HG02884 (cell line): Measurements from ENCODE around the gene FAM43A.

Experiments
- ATAC-seq: cut with Tn5 transposase; IDR thresholded peaks from one replicate; pipeline ENCODE4 v1.9.1; 2021; ENCODE audit warnings: mild to moderate bottlenecking, moderate library complexity; ENCODE audit not compliant: unreplicated experiment

Gene FAM43A, protein sequence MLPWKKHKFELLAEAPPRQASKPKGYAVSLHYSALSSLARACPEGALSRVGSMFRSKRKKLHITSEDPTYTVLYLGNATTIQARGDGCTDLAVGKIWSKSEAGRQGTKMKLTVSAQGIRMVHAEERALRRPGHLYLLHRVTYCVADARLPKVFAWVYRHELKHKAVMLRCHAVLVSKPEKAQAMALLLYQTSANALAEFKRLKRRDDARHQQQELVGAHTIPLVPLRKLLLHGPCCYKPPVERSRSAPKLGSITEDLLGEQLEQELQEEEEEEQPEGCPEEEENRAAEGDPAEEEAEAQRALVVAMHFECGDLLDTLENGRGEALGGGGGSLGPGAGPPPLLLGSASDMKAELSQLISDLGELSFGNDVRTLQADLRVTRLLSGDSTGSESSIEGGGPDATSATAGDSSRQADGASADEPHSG

DNA sequence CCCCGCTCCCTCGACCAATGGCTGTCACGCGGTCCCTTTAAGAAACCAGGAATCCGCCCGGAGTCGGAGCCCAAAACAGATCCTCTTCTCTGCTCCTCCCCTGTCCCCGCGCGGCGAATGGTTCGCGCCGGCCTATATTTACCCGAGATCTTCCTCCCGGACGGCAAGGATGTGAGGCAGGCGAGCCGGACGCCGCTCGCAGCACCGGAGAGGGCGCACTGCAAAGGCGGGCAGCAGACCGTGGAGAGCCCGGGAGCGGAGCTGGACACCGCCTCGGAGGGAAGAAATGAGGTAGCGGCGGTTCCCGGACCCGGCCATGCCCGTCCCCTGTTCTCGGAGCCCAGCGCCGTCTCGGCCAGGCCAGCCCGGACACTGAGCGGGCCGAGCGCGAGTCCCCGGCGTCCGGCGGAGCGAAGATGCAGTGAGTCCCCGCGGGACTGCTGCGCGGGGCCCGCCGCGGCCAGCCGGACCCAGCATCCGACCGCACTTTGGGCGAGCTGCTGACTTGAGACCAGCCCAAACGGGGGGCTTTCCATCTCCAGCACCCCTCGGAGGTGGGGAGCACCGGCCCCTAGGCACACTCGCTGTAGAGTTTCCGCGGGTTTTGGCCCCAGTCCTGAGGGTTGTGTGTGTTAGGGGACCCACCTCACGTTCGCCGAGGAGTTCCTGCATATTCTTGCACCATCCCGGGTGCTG is at the start of gene FAM43A:
FAM43A (plus strand) TSS at position 166 of the 696 bp plus-strand sequence. CDS start 944 bp downstream, outside the sequence.
- peak; percentile 33 for ATAC-seq

DNA sequence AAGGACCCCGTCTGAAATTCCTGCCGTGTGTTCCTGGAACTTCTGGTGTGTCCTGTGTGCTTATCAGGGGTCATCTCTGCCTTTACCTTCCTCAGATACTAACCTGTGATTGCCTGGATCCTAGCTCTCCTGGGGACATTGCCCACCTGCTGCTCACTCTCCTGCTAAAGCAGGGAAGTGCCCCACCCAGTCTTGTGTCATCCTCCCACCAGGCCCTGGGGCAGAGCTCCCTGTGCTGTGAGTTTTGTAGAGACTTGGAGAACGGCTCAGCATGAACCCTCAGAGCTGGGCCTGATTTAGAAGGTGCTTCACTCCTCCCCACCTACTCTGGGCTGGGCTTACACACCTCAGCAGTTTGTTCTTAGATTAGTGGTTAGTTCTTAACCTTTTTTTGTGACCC is 48.6 kb upstream of the FAM43A start:
- ATAC-seq = no peak

DNA sequence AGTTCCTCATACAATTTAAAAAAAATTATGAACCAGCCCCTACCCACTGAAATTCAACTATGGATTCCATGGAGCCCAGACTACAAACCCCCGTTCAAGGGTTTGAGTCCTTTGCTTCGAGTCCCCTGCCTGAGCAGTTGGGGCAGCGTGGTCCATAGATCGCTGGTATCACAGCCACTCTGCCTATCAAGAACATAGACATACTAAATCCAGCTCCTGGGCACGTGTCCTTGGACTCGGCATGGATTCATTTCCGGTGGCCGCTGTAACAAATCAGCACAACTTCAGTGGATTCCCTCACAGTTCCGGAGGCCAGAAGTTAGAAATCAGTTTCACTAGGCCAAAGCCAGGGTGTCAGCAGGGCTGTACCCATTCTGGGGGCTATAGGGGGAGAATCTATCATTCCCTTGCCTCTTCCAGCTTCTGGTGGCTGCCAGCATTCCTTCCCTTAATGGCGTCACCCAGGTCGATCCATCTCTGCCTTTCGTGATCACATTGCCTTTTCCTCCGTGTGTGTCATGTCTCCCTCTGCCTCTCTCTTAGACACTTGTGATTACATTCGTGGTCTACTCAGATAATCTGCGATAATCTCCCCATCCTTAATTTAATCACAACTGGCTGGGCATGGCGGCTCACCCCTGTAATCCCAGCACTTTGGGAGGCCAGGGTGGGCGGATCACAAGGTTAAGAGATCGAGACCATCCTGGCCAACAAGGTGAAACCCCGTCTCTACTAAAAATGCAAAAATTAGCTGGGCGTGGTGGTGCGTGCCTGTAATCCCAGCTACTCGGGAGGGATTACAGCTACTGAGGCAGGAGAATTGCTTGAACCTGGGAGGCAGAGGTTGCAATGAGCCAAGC is 47.9 kb upstream of the FAM43A start:
- ATAC-seq = no peak

DNA sequence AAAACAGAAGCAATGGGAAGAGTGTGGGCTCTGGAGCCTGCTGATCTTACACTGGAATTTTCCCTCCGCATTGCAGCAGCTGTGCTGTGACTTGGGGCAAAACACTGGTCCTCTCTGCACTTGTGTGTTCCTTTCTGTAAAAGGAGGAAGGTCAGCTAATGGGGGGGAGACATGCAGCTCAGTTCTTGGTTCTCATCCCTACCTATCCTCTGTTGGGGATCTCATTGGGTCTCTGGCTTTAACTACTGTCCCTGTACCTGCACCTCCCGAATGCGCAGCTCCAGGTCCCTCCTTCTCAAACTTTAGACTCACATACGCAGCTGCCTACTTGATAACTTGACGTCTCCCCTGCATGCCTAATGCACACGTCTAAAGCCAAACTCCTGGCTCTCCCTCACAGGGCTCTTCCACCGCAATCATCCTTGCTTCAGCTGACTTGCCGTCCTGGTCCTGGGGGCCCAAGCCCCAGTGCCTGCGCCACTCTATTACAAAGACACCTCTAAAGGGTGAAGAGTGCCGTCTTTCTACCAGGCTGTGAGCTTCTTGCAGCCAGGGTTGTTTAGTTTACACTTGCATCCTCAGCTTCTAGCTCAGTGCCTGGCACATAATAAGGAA is 46.6 kb upstream of the FAM43A start:
- no peak for ATAC-seq

DNA sequence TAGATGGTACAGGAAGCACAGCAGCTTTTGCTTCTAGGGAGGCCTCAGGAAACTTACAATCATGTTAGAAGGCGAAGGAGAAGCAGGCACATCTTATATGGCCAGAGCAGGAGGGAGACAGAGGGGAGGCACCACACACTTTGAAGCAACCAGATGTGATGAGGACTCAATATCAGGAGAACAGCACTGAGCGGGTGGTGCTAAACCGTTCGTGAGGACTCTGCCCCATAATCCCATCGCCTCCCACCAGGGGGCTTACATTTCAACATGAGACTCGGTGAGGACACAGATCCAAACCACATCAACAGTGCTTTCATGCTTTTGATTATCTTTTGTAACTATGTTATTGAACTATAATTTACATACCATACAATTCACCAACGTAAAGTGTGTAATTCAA is 44.9 kb upstream of the FAM43A start:
- ATAC-seq = no peak

DNA sequence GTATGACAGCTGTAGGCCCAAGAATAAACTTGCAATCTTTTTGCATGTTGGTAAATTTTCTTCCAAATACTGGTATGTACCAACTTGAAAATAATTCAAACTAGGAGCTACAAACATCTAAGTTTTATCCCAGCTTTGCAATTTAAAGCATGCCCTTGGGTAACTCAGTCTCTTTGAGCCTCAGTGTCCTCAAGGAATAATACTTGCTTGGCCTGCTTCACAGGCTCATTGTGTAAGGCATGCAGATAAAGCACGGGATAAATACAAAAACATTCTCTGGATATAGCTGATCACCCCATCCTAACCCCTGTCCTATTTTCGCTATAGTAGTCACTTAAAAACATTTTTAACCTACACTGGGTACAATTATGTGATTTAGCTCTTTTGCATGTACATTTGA is 42.9 kb upstream of the FAM43A start:
- no peak for ATAC-seq

DNA sequence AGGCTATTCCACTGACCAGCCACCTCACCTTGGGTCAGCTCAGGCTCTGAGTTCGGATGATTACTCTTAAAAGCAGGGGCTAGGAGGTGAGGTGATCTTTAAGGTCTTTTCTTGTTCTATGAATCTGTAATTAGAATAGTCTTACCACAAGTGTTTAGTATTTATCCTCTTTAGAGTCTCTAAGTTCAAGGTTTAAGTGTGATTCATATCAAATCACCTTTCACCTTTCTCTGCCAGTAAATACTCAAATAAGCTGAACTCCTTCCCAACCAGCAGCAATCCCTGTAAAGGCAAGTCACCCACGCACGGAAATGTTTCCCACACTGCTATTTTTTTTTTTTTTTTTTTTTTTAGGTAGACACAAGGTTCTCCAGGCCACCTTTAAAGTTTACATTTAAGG is 37.9 kb upstream of the FAM43A start:
- ATAC-seq = no peak

DNA sequence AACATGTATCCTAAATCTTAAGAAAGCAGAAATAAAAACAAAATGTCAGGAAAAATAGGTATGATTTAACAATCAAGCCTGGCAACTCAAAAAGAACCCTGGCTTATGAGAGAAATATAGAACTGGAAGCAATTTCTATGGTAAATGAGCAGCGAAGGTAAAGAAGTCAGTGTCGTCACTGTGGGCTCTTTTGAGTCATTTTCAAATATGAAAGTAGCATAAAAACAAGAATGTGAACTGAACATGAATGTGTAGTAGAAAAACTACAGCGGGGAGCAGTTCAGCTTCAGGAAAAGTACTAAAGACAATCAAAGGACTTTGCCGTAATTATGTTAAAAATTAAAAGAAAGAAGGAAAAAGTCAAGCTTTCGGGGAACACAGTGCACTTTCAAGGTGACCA is 31.2 kb upstream of the FAM43A start:
- ATAC-seq = no peak

DNA sequence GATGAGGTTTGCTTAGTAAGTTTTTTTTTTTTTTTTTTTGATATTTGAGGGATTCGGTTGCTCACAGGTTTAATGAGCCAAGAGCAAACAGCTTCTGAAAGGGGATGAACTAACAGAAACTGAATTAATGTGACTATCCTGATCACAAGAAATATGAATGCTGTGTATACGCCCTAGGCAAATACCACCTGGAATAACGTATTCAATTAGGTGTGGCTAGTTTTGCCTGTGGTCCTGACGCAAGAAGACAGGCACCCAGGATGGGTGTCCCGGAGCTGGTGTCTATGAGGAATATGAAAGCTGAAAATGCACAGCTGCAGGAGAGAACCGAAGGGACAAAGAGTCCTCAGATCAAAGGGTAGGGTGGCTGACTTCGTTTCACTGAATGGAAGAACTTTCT is 28.2 kb upstream of the FAM43A start:
- no peak for ATAC-seq

DNA sequence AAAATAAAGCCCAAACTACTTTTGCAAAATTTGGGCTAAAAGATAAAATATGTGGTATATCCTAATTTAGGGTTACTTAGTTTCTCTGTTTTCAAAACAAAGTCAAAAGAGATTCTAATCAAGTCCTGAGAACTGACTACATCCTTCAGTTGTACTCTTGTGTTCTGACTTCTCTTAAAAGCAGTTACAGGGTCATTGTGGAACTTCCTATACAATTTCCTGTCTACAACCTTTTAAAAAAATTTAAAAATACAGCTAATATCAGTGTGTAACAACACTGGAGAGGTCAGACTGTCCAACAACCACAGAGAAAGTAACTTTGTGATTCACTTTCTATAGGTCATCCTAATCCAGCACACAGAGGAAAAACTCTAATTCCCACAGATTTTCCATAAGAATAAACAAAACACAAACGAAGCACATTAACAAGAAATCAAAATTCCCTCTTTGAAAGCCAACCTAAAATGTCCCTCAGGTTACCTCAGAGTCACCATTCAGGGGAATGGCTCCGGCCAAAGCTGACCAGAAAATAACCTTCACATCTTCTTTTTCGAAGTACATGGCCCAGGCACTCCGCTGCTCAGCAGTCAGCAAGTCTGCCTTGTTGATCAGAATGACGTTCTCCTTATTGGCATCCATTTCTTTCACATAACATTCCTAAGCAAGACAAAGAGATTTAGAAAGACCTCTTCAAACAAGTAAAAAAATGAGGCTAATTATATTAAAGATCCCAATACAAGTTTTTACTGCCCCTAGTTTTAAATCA is 27.0 kb upstream of the FAM43A start:
- no peak for ATAC-seq

DNA sequence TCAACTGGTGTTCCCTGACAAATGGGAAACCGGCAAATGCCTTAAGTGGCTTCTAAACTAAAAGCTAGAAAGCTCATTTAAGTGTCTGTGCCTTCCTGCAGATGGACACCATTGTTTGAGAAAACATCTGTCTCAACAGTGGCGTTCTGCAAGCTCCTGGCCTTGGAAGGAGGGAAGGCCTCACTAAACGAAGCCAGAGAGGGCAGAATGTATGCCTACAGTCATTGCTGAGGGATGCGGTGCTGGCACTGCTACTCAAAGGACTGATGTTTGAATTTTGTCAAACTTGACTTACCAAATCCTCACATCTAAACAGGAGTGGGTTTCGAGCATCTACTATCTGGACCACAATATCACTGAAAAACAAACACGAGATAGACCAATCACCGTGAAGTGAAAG is 25.9 kb upstream of the FAM43A start:
- ATAC-seq = no peak

DNA sequence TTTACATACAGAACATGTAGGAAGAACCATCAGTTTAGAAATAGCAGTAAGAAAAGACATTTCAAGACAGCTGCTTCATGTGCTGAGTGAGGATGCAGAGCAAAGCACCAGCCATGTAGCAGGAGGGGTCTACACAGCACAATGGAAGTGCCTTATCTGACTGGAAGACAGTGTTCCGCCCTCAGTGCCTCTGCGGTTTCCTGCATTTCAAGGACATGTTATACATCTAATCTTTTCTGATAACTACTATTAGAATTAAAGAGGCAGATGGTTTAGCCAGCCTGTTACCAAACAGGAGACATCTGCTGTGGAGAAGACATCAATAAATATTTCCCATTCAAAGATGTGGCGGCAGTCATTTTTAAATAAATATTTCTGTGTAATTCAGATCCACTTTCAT is 24.3 kb upstream of the FAM43A start:
- no peak for ATAC-seq

DNA sequence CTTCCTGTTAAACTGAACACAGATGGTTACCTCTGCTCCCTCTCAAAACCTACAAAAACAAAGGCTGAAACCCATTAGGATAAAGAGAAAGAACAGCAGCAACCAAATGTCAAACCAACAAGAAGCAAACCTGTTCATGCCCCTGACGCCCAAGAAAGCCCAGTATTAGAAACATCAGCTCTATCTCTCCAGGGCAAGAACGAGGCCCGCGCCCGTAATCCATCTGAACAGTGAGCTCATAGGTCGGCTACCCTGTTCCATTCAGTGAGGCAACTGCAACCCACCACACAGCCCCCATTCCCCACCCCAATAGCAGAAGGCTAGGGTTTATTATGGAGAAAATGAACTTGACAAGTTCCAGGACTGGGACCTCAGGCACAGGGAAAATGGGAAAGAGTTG is 23.7 kb upstream of the FAM43A start:
- no peak for ATAC-seq

DNA sequence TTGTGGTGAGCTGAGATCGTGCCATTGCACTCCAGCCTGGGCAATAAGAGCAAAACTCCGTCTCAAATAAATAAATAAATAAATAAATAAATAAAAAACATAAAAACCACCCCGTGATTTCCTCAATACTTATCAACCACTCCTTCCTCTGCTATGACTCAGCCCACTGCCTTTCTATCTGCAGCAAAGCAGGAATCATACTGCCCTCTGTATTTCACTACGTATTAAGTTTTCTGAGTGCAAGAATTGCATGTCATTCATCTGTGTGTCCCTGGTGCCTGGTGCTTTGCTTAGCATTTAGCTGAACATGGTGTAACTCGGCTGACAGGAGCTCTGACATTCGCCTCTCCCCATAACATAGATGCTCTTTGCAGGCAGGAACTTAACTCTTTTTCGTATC is 20.8 kb upstream of the FAM43A start:
- no peak for ATAC-seq

DNA sequence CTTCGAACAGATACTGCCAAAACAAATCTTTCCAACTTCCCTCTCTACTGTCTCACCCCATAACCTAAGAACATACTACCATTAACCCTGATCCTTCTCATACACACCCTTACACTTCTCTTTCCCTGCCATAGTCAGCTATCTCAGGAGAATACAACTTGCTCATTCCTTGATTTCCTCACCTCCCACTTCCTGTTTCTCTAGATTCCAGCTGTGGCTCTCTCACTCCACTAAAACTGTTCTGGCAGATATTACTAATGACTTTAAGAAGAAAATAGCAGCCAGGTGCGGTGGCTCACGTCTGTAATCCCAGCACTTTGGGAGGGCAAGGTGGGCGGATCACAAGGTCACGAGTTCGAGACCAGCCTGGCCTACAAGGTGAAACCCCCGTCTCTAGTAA is 18.3 kb upstream of the FAM43A start:
- no peak for ATAC-seq

DNA sequence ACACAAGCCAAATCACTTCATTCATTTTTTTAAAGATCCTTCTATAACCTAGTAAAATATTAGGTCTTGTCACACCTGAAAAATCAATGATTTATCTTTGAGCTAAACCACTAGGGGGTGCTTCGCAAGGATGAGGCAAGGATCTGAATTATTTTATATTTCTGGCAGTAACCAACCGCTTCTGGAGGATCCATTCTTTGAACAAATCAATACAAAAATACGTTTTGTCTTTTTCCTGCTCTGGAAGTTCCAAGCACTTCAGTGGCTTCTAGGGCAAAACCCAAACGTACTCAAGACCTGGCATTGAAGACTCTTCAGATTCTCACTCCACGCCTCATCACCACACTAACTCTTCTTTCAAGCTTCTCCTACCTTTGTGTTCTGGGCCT is 14.2 kb upstream of the FAM43A start:
- no peak for ATAC-seq

DNA sequence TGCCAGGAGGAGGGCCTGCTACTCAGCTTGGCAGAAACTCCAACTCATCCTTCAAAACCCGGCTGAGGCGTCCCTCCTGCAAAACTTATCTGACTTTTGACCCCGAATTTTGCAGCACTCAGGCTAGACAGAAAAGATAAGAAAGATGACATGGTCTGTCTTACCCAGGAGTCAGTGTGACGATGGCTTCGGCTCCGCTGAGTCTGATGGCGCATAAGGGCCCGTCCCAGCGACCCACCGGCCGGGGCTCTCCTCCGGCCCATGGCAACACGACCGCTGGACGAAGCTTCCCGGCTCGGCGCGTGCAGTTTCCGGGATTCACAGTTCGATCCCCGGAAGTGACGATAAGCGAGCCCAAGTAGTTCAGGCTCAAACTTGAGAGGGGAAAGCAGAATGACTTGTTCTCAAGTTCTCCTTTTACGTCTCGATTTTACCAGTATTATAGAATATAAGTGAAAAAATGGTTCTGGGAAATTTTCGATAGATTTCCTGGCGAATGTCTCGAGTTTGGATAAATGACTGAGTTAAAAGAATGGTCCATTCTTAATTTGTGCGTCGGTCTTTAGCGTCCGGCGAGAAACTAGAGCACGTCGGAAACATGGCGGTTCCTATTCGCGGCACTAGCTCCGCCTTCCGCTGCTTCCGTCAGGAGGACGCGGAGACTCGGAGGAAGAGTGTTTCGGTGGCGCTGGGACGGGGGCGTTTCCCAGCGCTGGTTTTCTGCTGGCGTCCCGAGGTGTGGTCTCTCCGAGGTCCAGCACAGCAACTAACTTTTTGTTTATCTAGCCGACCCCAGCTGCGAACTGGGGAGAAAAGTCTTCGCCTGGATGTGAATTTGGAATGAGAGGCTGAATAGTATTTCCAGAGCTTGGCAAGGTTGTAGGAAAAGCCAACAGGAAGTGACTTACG is 13.5 kb upstream of the FAM43A start, which contains the start of gene LSG1:
LSG1 (minus strand) TSS at position 292 of the 909 bp plus-strand sequence; CDS start at position 263, 29 bp downstream.
- ATAC-seq = peak; percentile 79

DNA sequence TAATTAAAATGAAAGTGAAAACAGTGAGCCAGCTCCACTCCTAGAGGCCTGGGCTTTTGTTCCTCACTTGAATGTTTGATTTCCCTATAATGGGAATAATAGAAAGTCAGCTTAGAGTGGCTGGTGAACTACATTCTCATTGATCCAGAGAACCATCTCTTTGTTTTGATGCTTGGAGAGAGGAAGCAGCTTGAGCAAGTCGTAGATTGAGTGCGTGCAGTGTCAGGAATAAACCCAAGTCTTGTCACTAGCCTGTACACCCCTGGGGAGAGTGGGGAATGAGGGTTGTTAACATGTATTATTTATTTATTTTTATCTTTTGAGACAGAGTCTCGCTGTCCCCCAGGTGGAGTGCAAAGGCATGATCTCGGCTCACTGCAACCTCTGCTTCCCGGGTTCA is 12.8 kb upstream of the FAM43A start:
- ATAC-seq = no peak

DNA sequence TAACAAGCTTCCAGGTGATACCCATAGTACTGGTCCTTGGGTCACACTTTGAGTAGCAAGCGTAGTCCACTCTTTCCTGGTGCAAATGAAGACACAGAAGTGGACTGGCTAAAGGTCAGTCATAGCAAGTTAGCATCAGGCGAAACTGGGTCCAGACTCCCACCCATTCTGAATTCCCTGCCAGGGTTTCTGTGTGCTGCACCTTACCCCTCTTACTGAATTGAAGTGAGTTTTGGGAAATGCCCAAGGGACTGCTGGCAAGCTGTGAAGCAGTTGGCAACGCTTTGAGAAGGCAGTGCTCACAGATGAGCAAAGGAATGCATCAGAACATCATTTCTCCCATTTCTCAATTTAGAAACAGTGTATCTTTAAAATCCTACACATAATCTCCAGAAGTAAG is 11.9 kb upstream of the FAM43A start:
- ATAC-seq = no peak
